DLD1 (cell line): ENCODE data around the gene MMP25.

Experiments used
- in situ Hi-C: cut with HindIII; loops from 2 replicates; pipeline ENCODE4 v1.10.0; 2017; ENCODE audit warnings: low sequenced_read_pairs

MMP25 gene

GRCh38 chr16:3017344-3017743 is 29.0 kb upstream of the MMP25 start:
- in situ Hi-C loops = no loop called here

- in situ Hi-C loops = no loop called here
Measured at GRCh38 chr16:3017794-3018506, 28.4 kb upstream of the MMP25 start, which contains the start of gene CLDN6. Gene CLDN6 (minus strand): TSS chr16:3018183. CDS start chr16:3016021, 2,162 bp downstream.

GRCh38 chr16:3019594-3020246 is 26.6 kb upstream of the MMP25 start:
- in situ Hi-C loops = no loop called here

GRCh38 chr16:3020247-3020603 is 26.1 kb upstream of the MMP25 start, which contains the start of gene TNFRSF12A:
Gene TNFRSF12A (plus strand): TSS chr16:3020368. CDS start chr16:3020398, 30 bp downstream.
- in situ Hi-C loops = no loop called here

- in situ Hi-C loops = no loop called here
Measured at GRCh38 chr16:3020604-3021448, 25.5 kb upstream of the MMP25 start.

GRCh38 chr16:3021449-3022207 is 24.7 kb upstream of the MMP25 start:
- in situ Hi-C loops = no loop called here

- in situ Hi-C loops = no loop called here
Measured at GRCh38 chr16:3022208-3022683, 24.1 kb upstream of the MMP25 start.

GRCh38 chr16:3022684-3023414 is 23.5 kb upstream of the MMP25 start:
- in situ Hi-C loops = no loop called here

GRCh38 chr16:3023415-3023668 is 23.0 kb upstream of the MMP25 start:
- in situ Hi-C loops = no loop called here

GRCh38 chr16:3023669-3024478 is 22.5 kb upstream of the MMP25 start, which contains the start of the genes HCFC1R1 and THOC6:
Gene HCFC1R1 (minus strand): TSS chr16:3023942. CDS start chr16:3023941, 1 bp downstream.
Gene THOC6 (plus strand): TSS chr16:3024035. CDS start chr16:3024327, 292 bp downstream.
- in situ Hi-C loops = no loop called here

- in situ Hi-C loops = no loop called here
Measured at GRCh38 chr16:3025032-3026002, 21.0 kb upstream of the MMP25 start.

GRCh38 chr16:3026003-3026378 is 20.4 kb upstream of the MMP25 start:
- in situ Hi-C loops = no loop called here

GRCh38 chr16:3026609-3027488 is 19.5 kb upstream of the MMP25 start:
- in situ Hi-C loops = no loop called here

- in situ Hi-C loops = no loop called here
Measured at GRCh38 chr16:3027489-3027795, 18.9 kb upstream of the MMP25 start.

- in situ Hi-C loops = no loop called here
Measured at GRCh38 chr16:3027983-3028715, 18.2 kb upstream of the MMP25 start.

GRCh38 chr16:3028716-3029319 is 17.5 kb upstream of the MMP25 start:
- in situ Hi-C loops = no loop called here
